ENCODE data around the gene CAB39.

- TF ChIP-seq CTCF (IDR thresholded peaks at IDR 0.05) (no peak), POLR2AphosphoS5 (IDR thresholded peaks at IDR 0.05) (no peak)
These were observed 36.5 kb downstream of the CAB39 start for GRCh38 chr2:230749111-230749510.
